ENCODE data around the gene ERVW-1.
"Not testable (repeated sequence)": the region's sequence is repeated elsewhere in the genome, so short reads cannot be mapped to it uniquely, and the experiment has no call there.

The ERVW-1 gene

DNA sequence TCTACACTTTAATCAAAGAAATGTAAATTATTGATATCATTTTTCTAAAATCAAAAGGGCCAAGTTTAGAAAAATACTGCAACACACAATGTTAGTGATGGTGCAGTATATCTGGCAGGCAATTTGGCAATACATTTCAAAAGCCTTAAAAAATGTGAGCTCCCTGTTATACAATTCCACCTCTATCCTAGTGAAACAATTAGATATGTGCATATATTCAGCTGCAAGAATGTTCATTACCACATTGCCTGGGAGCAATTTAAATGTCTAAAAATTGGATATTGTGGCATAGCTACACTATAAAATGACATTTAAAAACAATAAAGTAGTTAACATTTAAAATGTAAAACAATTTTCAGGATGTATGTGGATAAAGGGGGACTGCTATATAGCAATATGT lies 10.1 kb upstream of the ERVW-1 start:
- H3K4me1 ChIP-seq (ENCODE audit: insufficient read depth, low read length): no peaks in the 10 kb centered on the region
- peaks cover 46% of the 10 kb centered on the region for H3K36me3 ChIP-seq (ENCODE audit: insufficient read depth, low read length)
- H3K4me3 ChIP-seq (ENCODE audit: low read depth in 1 of 2, low read length in 2 of 2): no peak overlapping the region
- no peak overlapping the region for H3K9ac ChIP-seq (ENCODE audit: low read length)
- H3K9me3 ChIP-seq (ENCODE audit: low read length): no peaks in the 10 kb centered on the region
- H3K27me3 ChIP-seq (ENCODE audit: control insufficient read depth in 1 of 2, insufficient read depth in 2 of 2, low read length in 2 of 2): no peaks in the 10 kb centered on the region
- no peak overlapping the region for H3K27ac ChIP-seq (ENCODE audit: low read depth, low read length)

DNA sequence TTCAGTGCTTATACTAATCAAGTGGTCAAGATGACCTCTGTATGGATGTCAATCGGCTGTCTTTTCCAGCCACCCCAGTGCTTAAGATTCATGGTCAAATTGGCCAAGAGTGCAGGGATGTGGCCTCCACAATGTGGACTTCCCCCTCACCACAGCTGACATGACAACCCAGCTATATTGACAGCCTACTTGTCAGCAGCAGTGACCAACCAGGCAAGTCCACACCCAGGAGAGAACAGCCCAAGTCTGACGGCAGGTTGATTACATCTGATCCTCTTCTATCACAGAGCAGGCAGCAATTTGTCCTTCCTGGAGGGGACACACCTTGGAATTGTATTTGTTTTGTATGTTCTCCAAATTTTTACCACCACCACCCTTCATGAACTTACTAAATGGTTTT lies 8.2 kb upstream of the ERVW-1 start:
- no peak overlapping the region for H3K4me3 ChIP-seq (ENCODE audit: low read depth in 1 of 2, low read length in 2 of 2)
- H3K4me1 ChIP-seq (ENCODE audit: insufficient read depth, low read length): no peaks in the 10 kb centered on the region
- H3K9ac ChIP-seq (ENCODE audit: low read length): no peak overlapping the region
- H3K27ac ChIP-seq (ENCODE audit: low read depth, low read length): no peak overlapping the region
- H3K27me3 ChIP-seq (ENCODE audit: control insufficient read depth in 1 of 2, insufficient read depth in 2 of 2, low read length in 2 of 2): no peaks in the 10 kb centered on the region
- H3K36me3 ChIP-seq (ENCODE audit: insufficient read depth, low read length): peaks cover 27% of the 10 kb centered on the region
- H3K9me3 ChIP-seq (ENCODE audit: low read length): no peaks in the 10 kb centered on the region

DNA sequence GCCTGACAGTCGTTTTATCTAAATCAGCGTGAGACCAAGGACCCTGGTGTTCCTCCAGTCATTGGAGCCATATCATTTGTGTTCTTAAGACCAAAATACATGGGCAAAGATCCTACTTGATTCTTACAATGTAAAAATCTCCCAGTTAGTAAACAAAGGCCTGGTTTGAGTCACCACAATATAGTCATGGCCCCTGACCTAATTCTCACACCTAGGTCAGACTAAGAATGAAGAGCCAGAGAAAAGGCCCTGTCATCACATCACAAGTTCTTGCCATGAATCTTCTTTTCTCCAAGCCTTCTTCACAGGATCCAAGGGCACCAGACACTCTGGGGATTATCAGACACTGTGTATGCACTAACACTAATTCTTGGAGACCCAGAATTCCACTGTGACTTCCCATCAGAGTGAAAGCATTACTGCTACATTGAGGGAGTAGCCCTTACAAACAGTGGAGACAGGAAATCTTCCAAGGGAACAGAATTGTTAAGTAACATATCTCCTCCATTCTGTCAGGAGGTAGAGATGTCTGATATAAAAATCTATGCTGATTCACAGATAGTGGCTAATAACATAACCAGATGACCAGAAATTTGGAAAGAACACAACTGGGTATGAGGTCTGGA lies 7.6 kb upstream of the ERVW-1 start:
- peaks cover 24% of the 10 kb centered on the region for H3K36me3 ChIP-seq (ENCODE audit: insufficient read depth, low read length)
- H3K4me3 ChIP-seq (ENCODE audit: low read depth in 1 of 2, low read length in 2 of 2): no peak overlapping the region
- no peaks in the 10 kb centered on the region for H3K4me1 ChIP-seq (ENCODE audit: insufficient read depth, low read length)
- no peaks in the 10 kb centered on the region for H3K27me3 ChIP-seq (ENCODE audit: control insufficient read depth in 1 of 2, insufficient read depth in 2 of 2, low read length in 2 of 2)
- H3K27ac ChIP-seq (ENCODE audit: low read depth, low read length): no peak overlapping the region
- H3K9me3 ChIP-seq (ENCODE audit: low read length): no peaks in the 10 kb centered on the region
- H3K9ac ChIP-seq (ENCODE audit: low read length): no peak overlapping the region

DNA sequence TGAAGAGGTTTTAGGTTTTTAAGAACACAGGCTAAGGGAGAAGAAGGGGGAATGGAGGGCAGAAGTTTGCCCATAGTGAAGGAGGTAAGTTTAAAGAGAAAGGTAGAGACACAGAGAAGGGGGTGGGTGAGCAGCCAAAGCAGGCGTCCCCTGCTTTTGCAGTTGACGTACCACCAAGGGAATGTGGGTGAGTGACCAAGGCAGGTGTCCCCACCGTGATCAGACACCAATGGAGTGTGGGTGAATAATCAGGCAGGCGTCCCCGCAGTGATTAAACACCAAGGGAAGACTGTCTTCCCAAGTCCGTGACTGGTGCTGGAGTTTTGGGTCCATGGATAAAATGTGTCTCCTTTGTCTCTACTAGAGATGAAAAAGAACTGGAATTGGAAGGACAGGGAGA lies 6.5 kb upstream of the ERVW-1 start:
- not testable (repeated sequence) for H3K4me1 ChIP-seq (ENCODE audit: insufficient read depth, low read length); H3K9ac ChIP-seq (ENCODE audit: low read length); H3K27ac ChIP-seq (ENCODE audit: low read depth, low read length); H3K9me3 ChIP-seq (ENCODE audit: low read length); H3K4me3 ChIP-seq (ENCODE audit: low read depth in 1 of 2, low read length in 2 of 2); H3K27me3 ChIP-seq (ENCODE audit: control insufficient read depth in 1 of 2, insufficient read depth in 2 of 2, low read length in 2 of 2)
- peaks cover 18% of the 10 kb centered on the region for H3K36me3 ChIP-seq (ENCODE audit: insufficient read depth, low read length)

DNA sequence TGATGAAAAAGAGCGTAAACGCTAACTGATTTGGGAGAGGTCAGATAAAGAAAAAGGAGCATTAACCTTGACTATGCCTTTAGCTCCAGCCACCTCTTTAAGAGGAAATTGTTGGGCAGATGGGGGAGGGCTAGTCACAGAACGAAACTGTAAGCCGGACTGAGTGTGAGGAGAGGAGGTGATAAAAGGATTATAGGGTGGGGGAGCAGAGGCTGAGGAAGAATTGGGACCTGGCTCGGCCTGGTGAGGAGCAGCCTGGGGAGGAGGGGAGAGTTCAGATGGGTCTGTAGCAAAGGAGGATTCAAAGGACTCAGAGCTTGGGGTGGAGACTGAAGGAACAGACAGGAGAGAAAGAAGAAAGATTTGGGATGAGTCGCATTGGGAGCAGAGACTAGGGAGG lies 5.9 kb upstream of the ERVW-1 start:
- not testable (repeated sequence) for H3K27ac ChIP-seq (ENCODE audit: low read depth, low read length); H3K4me3 ChIP-seq (ENCODE audit: low read depth in 1 of 2, low read length in 2 of 2); H3K9ac ChIP-seq (ENCODE audit: low read length); H3K27me3 ChIP-seq (ENCODE audit: control insufficient read depth in 1 of 2, insufficient read depth in 2 of 2, low read length in 2 of 2); H3K9me3 ChIP-seq (ENCODE audit: low read length); H3K4me1 ChIP-seq (ENCODE audit: insufficient read depth, low read length)
- H3K36me3 ChIP-seq (ENCODE audit: insufficient read depth, low read length): peaks cover 16% of the 10 kb centered on the region

DNA sequence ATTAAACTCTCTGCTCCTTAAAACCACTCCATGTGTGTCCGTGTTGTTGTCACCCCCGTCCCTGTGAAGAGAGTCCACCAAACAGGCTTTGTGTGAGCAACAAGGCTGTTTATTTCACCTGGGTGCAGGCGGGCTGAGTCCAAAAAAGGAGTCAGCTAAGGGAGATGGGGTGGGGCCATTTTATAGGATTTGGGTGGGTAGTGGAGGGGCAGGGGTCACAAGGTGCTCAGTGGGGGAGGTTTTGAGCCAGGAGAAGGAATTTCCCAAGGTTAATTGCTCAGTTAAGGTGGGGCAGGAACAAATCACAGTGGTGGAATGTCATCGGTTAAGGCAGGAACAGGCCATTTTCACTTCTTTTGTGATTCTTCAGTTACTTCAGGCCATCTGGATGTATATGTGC lies 1.4 kb upstream of the ERVW-1 start:
- not testable (repeated sequence) for H3K9ac ChIP-seq (ENCODE audit: low read length); H3K27ac ChIP-seq (ENCODE audit: low read depth, low read length); H3K4me3 ChIP-seq (ENCODE audit: low read depth in 1 of 2, low read length in 2 of 2); H3K4me1 ChIP-seq (ENCODE audit: insufficient read depth, low read length); H3K36me3 ChIP-seq (ENCODE audit: insufficient read depth, low read length); H3K9me3 ChIP-seq (ENCODE audit: low read length); H3K27me3 ChIP-seq (ENCODE audit: control insufficient read depth in 1 of 2, insufficient read depth in 2 of 2, low read length in 2 of 2)

DNA sequence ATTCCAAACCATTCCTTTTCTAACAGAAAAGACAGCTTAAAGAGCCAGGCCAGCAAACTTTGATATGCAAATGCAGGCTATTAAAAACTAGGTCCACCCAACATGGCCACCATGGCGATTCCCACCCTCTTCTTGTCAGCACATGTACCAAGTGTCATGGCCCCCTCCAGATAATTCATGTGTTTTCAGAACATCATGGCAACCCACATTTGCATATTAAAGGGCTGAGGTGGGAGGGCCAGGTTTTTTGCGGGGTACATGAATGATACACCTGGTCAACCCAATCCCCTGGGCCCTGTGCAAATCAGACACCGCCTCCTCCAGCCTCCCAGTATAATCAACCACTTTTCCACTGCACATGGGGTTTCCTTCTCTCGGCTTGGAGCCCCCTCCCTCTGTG lies 965 bp upstream of the ERVW-1 start:
- no peak overlapping the region for H3K4me3 ChIP-seq (ENCODE audit: low read depth in 1 of 2, low read length in 2 of 2)
- H3K36me3 ChIP-seq (ENCODE audit: insufficient read depth, low read length): peaks cover 4% of the 10 kb centered on the region
- H3K4me1 ChIP-seq (ENCODE audit: insufficient read depth, low read length): no peaks in the 10 kb centered on the region
- no peaks in the 10 kb centered on the region for H3K27me3 ChIP-seq (ENCODE audit: control insufficient read depth in 1 of 2, insufficient read depth in 2 of 2, low read length in 2 of 2)
- H3K9me3 ChIP-seq (ENCODE audit: low read length): no peaks in the 10 kb centered on the region
- no peak overlapping the region for H3K27ac ChIP-seq (ENCODE audit: low read depth, low read length)
- H3K9ac ChIP-seq (ENCODE audit: low read length): no peak overlapping the region

DNA sequence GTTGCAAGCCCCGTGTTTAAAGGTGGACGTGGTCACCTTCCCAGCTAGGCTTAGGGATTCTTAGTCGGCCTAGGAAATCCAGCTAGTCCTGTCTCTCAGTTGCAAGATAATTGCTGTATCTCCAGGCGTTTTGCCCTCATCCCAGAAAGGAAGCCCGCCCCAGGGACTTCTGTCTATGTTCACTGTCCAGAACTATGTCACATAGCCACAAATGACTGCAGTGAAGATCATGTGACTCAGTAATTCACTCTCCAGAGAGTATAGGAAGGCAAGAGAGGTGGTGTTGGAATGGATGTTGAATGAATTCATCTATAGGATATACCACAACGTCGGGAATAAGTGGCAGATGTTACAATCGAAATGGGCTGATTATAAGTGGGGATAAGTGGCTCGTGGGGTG lies 349 bp upstream of the ERVW-1 start:
- H3K4me1 ChIP-seq (ENCODE audit: insufficient read depth, low read length): no peaks in the 10 kb centered on the region
- no peak overlapping the region for H3K4me3 ChIP-seq (ENCODE audit: low read depth in 1 of 2, low read length in 2 of 2)
- H3K9ac ChIP-seq (ENCODE audit: low read length): no peak overlapping the region
- H3K27me3 ChIP-seq (ENCODE audit: control insufficient read depth in 1 of 2, insufficient read depth in 2 of 2, low read length in 2 of 2): no peaks in the 10 kb centered on the region
- no peak overlapping the region for H3K27ac ChIP-seq (ENCODE audit: low read depth, low read length)
- H3K36me3 ChIP-seq (ENCODE audit: insufficient read depth, low read length): peaks cover 4% of the 10 kb centered on the region
- H3K9me3 ChIP-seq (ENCODE audit: low read length): no peaks in the 10 kb centered on the region

DNA sequence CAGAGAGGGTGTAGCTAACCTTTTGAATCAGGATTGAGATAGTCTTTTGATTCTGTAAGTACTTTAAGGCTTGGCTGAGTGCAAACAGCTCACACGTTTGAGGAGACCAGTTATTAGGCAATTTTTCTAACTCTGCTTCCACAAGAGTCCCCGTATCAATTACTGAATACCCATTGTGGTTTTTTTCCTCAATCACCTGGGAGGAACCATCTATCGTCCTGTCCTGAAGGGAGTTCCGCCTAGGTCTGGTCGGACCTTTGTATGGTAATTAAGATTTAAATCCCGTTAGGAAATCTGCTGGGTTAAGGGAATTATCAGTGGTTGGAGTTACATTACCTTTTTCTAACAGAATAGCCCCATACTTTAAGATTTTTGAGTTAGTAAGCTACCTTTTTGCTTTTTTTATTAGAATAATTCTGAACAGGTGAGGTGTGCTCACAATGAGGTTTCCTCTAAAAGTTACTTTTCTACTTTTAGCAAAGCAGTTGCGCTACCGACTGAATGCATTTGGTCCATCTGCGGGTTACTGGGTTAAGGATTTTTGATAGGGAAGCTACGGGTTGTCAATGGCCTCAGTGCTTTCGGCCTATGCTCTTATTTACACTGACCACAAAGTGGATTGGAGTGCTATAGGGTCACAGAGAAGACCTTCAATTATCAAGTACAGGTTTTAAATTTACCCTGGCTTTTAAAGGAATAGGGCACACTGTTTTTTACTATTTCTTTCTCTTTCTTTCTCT lies 1.7 kb downstream of the ERVW-1 start:
- not testable (repeated sequence) for H3K36me3 ChIP-seq (ENCODE audit: insufficient read depth, low read length); H3K27ac ChIP-seq (ENCODE audit: low read depth, low read length); H3K27me3 ChIP-seq (ENCODE audit: control insufficient read depth in 1 of 2, insufficient read depth in 2 of 2, low read length in 2 of 2); H3K9me3 ChIP-seq (ENCODE audit: low read length); H3K9ac ChIP-seq (ENCODE audit: low read length); H3K4me3 ChIP-seq (ENCODE audit: low read depth in 1 of 2, low read length in 2 of 2); H3K4me1 ChIP-seq (ENCODE audit: insufficient read depth, low read length)

DNA sequence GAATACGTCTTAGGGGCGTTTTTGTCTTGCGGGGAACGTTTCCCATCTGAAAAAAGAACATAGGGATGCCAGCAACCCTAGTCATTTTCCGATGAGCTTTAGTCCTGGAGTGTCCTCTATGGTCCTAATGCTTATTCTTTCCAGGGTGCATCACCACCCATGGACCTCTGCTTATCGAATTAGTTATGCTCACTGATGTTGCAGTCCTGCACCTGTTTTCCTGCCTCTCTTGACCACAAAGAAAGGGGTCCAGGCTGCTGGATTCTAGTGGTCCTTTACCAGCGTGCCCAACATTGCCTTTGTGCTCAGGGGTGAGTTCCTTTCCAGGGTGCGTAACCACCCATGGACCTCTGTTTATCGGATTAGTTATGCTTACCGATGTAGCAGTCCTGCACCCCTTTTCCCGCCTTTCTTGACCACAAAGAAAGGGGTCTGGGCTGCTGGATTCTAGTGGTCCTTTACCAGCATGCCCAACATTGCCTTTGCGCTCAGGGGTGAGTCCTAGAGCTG lies 2.4 kb downstream of the ERVW-1 start:
- H3K4me3 ChIP-seq (ENCODE audit: low read depth in 1 of 2, low read length in 2 of 2); H3K36me3 ChIP-seq (ENCODE audit: insufficient read depth, low read length); H3K9me3 ChIP-seq (ENCODE audit: low read length); H3K4me1 ChIP-seq (ENCODE audit: insufficient read depth, low read length); H3K9ac ChIP-seq (ENCODE audit: low read length); H3K27ac ChIP-seq (ENCODE audit: low read depth, low read length); H3K27me3 ChIP-seq (ENCODE audit: control insufficient read depth in 1 of 2, insufficient read depth in 2 of 2, low read length in 2 of 2): not testable (repeated sequence)

DNA sequence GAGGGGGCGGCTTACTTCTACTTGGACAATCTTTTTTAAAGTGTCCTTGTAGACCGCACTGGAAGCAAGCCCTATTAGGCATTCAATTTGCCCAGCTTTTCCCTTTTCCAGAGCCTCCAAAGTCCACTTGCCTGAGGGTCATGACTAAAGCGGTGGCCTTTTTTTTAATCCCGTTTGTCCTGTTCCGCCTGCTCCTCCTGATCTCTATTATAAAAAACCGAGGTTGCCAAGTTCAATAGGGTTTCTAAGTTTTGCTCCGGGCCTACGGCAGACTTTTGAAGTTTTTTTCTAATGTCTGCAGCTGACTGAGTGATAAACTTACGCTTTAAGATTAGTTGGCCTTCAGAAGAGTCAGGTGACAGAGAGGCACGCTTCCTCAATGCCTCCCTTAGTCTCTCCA lies 3.8 kb downstream of the ERVW-1 start:
- H3K36me3 ChIP-seq (ENCODE audit: insufficient read depth, low read length); H3K9ac ChIP-seq (ENCODE audit: low read length); H3K4me3 ChIP-seq (ENCODE audit: low read depth in 1 of 2, low read length in 2 of 2); H3K27me3 ChIP-seq (ENCODE audit: control insufficient read depth in 1 of 2, insufficient read depth in 2 of 2, low read length in 2 of 2); H3K9me3 ChIP-seq (ENCODE audit: low read length); H3K4me1 ChIP-seq (ENCODE audit: insufficient read depth, low read length); H3K27ac ChIP-seq (ENCODE audit: low read depth, low read length): not testable (repeated sequence)

DNA sequence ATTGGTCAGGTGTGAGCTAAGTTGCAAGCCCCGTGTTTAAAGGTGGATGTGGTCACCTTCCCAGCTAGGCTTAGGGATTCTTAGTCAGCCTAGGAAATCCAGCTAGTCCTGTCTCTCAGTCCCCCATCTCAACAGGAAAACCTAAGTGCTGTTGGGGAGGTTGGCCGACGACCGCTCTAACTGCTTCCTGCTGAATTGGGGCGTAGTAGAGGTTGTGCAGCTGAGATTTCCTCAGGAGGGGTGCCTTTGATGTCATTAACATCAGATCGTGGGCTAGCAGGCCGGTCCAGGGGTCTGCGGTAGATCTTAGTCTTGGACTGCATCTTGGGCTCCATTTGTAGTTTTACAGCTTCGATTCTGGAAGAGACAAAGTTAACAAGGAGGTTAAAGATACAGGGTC lies 9.2 kb downstream of the ERVW-1 start:
- not testable (repeated sequence) for H3K9ac ChIP-seq (ENCODE audit: low read length); H3K27me3 ChIP-seq (ENCODE audit: control insufficient read depth in 1 of 2, insufficient read depth in 2 of 2, low read length in 2 of 2); H3K4me3 ChIP-seq (ENCODE audit: low read depth in 1 of 2, low read length in 2 of 2); H3K36me3 ChIP-seq (ENCODE audit: insufficient read depth, low read length); H3K9me3 ChIP-seq (ENCODE audit: low read length); H3K4me1 ChIP-seq (ENCODE audit: insufficient read depth, low read length); H3K27ac ChIP-seq (ENCODE audit: low read depth, low read length)

Data from muscle layer of colon (tissue), 2 donors.